Measurements from ENCODE around the gene FRMD4A. TPM values are rescaled to one million over a fixed set of nuclear protein-coding genes. Genes with fewer than 3 reads are reported as not detected.
"Not testable (repeated sequence)": the region's sequence is repeated elsewhere in the genome, so short reads cannot be mapped to it uniquely, and the experiment has no call there.

The FRMD4A gene
- total and polyA plus RNA-seq, 2 experiments from 2014 or later = 5.4 to 10.3 TPM

DNA sequence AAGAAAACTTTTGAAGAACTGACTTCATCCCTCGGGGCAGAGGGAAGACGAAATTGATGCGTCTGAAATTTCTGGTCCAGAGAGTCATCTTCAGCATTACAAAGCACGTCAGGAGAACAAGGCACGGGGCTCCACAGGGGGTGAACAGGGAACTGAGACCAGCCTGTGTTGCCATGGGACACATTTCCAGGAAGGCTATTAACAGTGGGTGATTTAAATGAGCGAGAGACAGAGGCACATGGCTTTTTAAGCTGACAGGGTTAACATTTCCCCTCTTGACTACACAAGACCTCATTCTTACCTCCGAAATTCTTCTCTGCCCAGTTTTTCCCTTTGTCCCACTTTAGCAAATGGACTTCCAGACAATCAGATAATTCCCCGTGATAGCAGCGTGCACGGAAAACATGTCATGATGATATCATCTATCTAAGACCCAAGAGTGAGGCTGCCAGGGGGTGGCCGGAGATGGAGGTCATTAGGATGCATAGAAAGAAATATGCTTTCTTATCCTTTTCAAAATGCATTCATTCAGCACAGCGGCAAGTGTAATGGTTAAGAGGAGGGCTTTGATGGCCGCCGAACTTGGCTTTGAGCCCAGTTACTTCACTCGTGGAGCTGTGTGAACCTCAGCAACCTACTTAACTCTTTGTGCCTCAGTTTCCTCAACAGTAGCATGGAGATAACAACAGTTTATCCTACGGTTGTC lies 496.0 kb downstream of the FRMD4A start:
- no peak for TF ChIP-seq EZH2 (IDR thresholded peaks at IDR 0.05; ENCODE audit: borderline replicate concordance)
- 39% methylated on average over 16 of the region's 16 CpGs for WGBS (ENCODE audit: low lambda C conversion rate, missing lambda C conversion rate)

GRCh38 chr10:13831711-13832141 lies 499.0 kb downstream of the FRMD4A start:
- Histone ChIP-seq H3K79me2 (no peaks in the 10 kb centered on the region), H3K36me3 (replicated peaks; ENCODE audit: insufficient read depth, low read depth) (no peaks in the 10 kb centered on the region), H4K20me1 (ENCODE audit: insufficient read depth, poor library complexity, severe bottlenecking) (no peaks in the 10 kb centered on the region), H2AFZ (no peak overlapping the region), H3K4me3 (no peak overlapping the region), H3K27ac (no peak overlapping the region), H3K9me3 (ENCODE audit: low read depth) (no peaks in the 10 kb centered on the region), H3K27me3 (no peaks in the 10 kb centered on the region), H3K9me2 (replicated peaks; ENCODE audit: insufficient read depth) (no peaks in the 10 kb centered on the region), H3K4me2 (no peak overlapping the region), H3K4me1 (ENCODE audit: insufficient read depth) (peaks cover 5% of the 10 kb centered on the region)
- WGBS (ENCODE audit: low lambda C conversion rate, missing lambda C conversion rate) = 43% methylated on average over 4 of the region's 4 CpGs
- no peak for TF ChIP-seq CTCF (IDR thresholded peaks at IDR 0.05; ENCODE audit: poor library complexity)
- TF ChIP-seq EZH2phosphoT487 (IDR thresholded peaks at IDR 0.05; ENCODE audit: low read depth, severe bottlenecking, unreplicated experiment) = no peak
- no peak for TF ChIP-seq EZH2 (IDR thresholded peaks at IDR 0.05; ENCODE audit: borderline replicate concordance)
- DNase-seq (ENCODE audit: low spot score) = no peak

More for the DNA sequence above, 496.0 kb downstream of the FRMD4A start:
- no peaks in the 10 kb centered on the region for H3K27me3 ChIP-seq
- H3K79me2 ChIP-seq = no peaks in the 10 kb centered on the region
- H3K4me1 ChIP-seq (ENCODE audit: insufficient read depth) = no peaks in the 10 kb centered on the region
- H2AFZ ChIP-seq = no peak overlapping the region
- H3K9me2 ChIP-seq (replicated peaks; ENCODE audit: insufficient read depth) = no peaks in the 10 kb centered on the region
- no peaks in the 10 kb centered on the region for H3K36me3 ChIP-seq (replicated peaks; ENCODE audit: insufficient read depth, low read depth)
- no peak overlapping the region for H3K4me2 ChIP-seq
- H3K9me3 ChIP-seq (ENCODE audit: low read depth) = no peaks in the 10 kb centered on the region
- H3K4me3 ChIP-seq = no peak overlapping the region
- no peak for DNase-seq (ENCODE audit: low spot score)
- no peak overlapping the region for H3K27ac ChIP-seq
- no peaks in the 10 kb centered on the region for H4K20me1 ChIP-seq (ENCODE audit: insufficient read depth, poor library complexity, severe bottlenecking)

GRCh38 chr10:13830385-13830784 lies 500.3 kb downstream of the FRMD4A start:
- Histone ChIP-seq H3K36me3 (replicated peaks; ENCODE audit: insufficient read depth, low read depth) (no peaks in the 10 kb centered on the region), H3K9me2 (replicated peaks; ENCODE audit: insufficient read depth) (no peaks in the 10 kb centered on the region), H3K4me3 (no peak overlapping the region), H2AFZ (no peak overlapping the region), H3K4me1 (ENCODE audit: insufficient read depth) (peaks cover 5% of the 10 kb centered on the region), H3K27me3 (no peaks in the 10 kb centered on the region), H3K27ac (no peak overlapping the region), H3K4me2 (no peak overlapping the region), H3K9me3 (ENCODE audit: low read depth) (no peaks in the 10 kb centered on the region), H4K20me1 (ENCODE audit: insufficient read depth, poor library complexity, severe bottlenecking) (no peaks in the 10 kb centered on the region), H3K79me2 (no peaks in the 10 kb centered on the region)
- WGBS (ENCODE audit: low lambda C conversion rate, missing lambda C conversion rate) = 94% methylated on average over 4 of the region's 4 CpGs
- no peak for DNase-seq (ENCODE audit: low spot score)
- TF ChIP-seq EZH2phosphoT487 (IDR thresholded peaks at IDR 0.05; ENCODE audit: low read depth, severe bottlenecking, unreplicated experiment) (no peak), CTCF (IDR thresholded peaks at IDR 0.05; ENCODE audit: poor library complexity) (no peak), EZH2 (IDR thresholded peaks at IDR 0.05; ENCODE audit: borderline replicate concordance) (no peak)

DNA sequence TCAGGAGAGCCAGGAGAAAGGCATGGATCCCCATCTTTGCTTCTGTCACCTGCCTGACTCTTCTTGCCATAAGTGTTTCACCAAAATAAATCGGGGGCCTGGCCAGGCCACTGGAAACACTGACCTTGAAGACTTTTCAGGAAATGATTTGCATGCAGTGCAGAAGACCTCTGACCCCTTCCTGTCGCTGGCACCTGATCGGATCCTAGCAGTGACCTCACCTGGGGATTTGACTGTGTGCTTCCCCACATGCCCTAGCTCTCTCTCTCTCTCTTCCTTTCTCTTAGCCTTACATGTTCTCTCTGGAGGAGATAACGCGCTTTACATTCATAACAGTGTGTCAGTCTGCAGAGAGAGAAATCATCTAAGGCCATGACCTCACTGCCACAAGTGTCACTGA lies 500.9 kb downstream of the FRMD4A start:
- WGBS (ENCODE audit: low lambda C conversion rate, missing lambda C conversion rate) = 94% methylated on average over 5 of the region's 5 CpGs
- no peak for DNase-seq (ENCODE audit: low spot score)
- Histone ChIP-seq H3K27ac (no peak overlapping the region), H3K79me2 (no peaks in the 10 kb centered on the region), H3K36me3 (replicated peaks; ENCODE audit: insufficient read depth, low read depth) (no peaks in the 10 kb centered on the region), H3K4me1 (ENCODE audit: insufficient read depth) (peaks cover 5% of the 10 kb centered on the region), H3K9me2 (replicated peaks; ENCODE audit: insufficient read depth) (no peaks in the 10 kb centered on the region), H3K27me3 (no peaks in the 10 kb centered on the region), H3K9me3 (ENCODE audit: low read depth) (no peaks in the 10 kb centered on the region), H2AFZ (no peak overlapping the region), H3K4me3 (no peak overlapping the region), H4K20me1 (ENCODE audit: insufficient read depth, poor library complexity, severe bottlenecking) (no peaks in the 10 kb centered on the region), H3K4me2 (no peak overlapping the region)
- no peak for TF ChIP-seq EZH2phosphoT487 (IDR thresholded peaks at IDR 0.05; ENCODE audit: low read depth, severe bottlenecking, unreplicated experiment)
- TF ChIP-seq CTCF (IDR thresholded peaks at IDR 0.05; ENCODE audit: poor library complexity) = no peak
- no peak for TF ChIP-seq EZH2 (IDR thresholded peaks at IDR 0.05; ENCODE audit: borderline replicate concordance)

DNA sequence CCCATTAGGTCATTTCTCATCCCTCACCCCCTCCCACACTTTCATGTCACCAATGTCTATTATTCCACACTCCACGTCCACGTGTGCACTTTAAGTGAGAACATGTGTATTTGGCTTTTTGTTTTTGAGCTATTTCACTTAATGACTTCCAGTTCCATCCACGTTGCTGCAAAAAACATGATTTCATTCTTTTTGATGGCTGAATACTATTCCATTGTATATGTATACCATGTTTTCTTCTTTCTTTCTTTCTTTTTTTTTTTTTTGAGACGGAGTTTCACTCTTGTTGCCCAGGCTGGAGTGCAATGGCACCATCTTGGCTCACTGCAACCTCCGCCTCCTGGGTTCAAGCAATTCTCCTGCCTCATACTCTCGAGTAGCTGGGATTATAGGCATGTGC lies 502.4 kb downstream of the FRMD4A start:
- not testable (repeated sequence) for H3K4me1 ChIP-seq (ENCODE audit: insufficient read depth); H3K4me2 ChIP-seq; H3K27ac ChIP-seq; H3K36me3 ChIP-seq (replicated peaks; ENCODE audit: insufficient read depth, low read depth); H3K9me2 ChIP-seq (replicated peaks; ENCODE audit: insufficient read depth); H2AFZ ChIP-seq; H3K27me3 ChIP-seq; H3K4me3 ChIP-seq; H4K20me1 ChIP-seq (ENCODE audit: insufficient read depth, poor library complexity, severe bottlenecking); H3K79me2 ChIP-seq; H3K9me3 ChIP-seq (ENCODE audit: low read depth); DNase-seq (ENCODE audit: low spot score)
- WGBS (ENCODE audit: low lambda C conversion rate, missing lambda C conversion rate) = 79% methylated on average over 6 of the region's 6 CpGs

Measured in hepatocyte (in vitro differentiated cells).